HepG2 (cell line): ENCODE data around the gene PROX1. TPM values are rescaled to one million over a fixed set of nuclear protein-coding genes. Genes with fewer than 3 reads are reported as not detected.

Experiments used
- ATAC-seq: fragments of 200-7000 bp; cut with Tn5 transposase; 3 replicates; pipeline ENCODE4 v1.9.1; 2020; ENCODE audit warnings: mild to moderate bottlenecking, moderate library complexity
- BruUV-seq: library from RNA; stranded (reverse); fragments of 400-500 nt; replicated peaks from 2 replicates; lab custom pipeline; 2021; lab: Mats Ljungman, UMichigan
- CTCF ChIA-PET: fragments of 300-600 bp; formaldehyde crosslinking; extraction: SDS; loops from one replicate; lab custom pipeline; 2021; ENCODE audit warnings: low total read pairs, inconsistent platforms, low intra/inter-chr PET ratio; lab: Yijun Ruan, JAX
- POLR2A ChIA-PET: fragments of 350-600 bp; sonication (Branson Sonifier 250); formaldehyde crosslinking; loops from one replicate; lab custom pipeline; 2020; ENCODE audit warnings: antibody characterized with exemption, inconsistent platforms; lab: Yijun Ruan, JAX
- DNase-seq: peaks from one replicate; pipeline ENCODE4 v3.0.0-alpha.2; 2015; ENCODE audit warnings: low spot score
- FAIRE-seq: peaks from 3 replicates; lab custom pipeline; 2011; peaks lifted over from hg19 to GRCh38; lab: Jason Lieb, UNC
- H2AFZ ChIP-seq: one replicate; pipeline ENCODE4 v1.6.1; 2011; ENCODE audit warnings: low read length, inconsistent platforms
- H3K27ac ChIP-seq: fragments of 300-600 bp; 3 replicates; pipeline ENCODE4 v1.8.0; 2011; ENCODE audit warnings: mixed run types, mild to moderate bottlenecking, mixed read lengths, low read length, inconsistent platforms; ENCODE audit not compliant: insufficient read depth; ENCODE audit errors: extremely low read length
- H3K27me3 ChIP-seq, 2 experiments: fragments of 200-600 bp in 1 of 2; 2 replicates in 1 of 2; 3 replicates in 1 of 2; pipeline versions ENCODE4 v1.6.0 to v1.8.0; 2011; ENCODE audit warnings: low read length in 2 of 2, mild to moderate bottlenecking in 2 of 2, moderate library complexity in 2 of 2, inconsistent platforms in 1 of 2; ENCODE audit not compliant: insufficient read depth in 2 of 2, control insufficient read depth in 1 of 2
- H3K36me3 ChIP-seq, 2 experiments: fragments of 200-600 bp in 1 of 2; replicated peaks in 1 of 2; 2 replicates in 1 of 2; 3 replicates in 1 of 2; pipeline versions ENCODE4 v1.5.1 to v1.8.0; 2011; ENCODE audit warnings: low read length in 2 of 2, inconsistent platforms in 1 of 2; ENCODE audit not compliant: insufficient read depth in 2 of 2, control insufficient read depth in 1 of 2
- H3K4me1 ChIP-seq: 2 replicates; pipeline ENCODE4 v1.5.1; 2012; ENCODE audit warnings: low read length, inconsistent platforms; ENCODE audit not compliant: insufficient read depth
- H3K4me2 ChIP-seq: 2 replicates; pipeline ENCODE4 v1.6.0; 2011; ENCODE audit warnings: low read depth, low read length, inconsistent platforms
- H3K4me3 ChIP-seq, 3 experiments: fragments of 200-600 bp in 1 of 3; sonication (generic), shearing (Covaris generic) in 1 of 3; replicated peaks in 1 of 3; 2 replicates each; pipeline ENCODE4 v1.5.1; 2011 to 2016; ENCODE audit warnings: low read length in 3 of 3, inconsistent platforms in 2 of 3, low read depth in 2 of 3, mild to moderate bottlenecking in 2 of 3, control low read depth in 1 of 3, mixed read lengths in 1 of 3; ENCODE audit not compliant: insufficient read depth in 1 of 3
- H3K79me2 ChIP-seq: one replicate; pipeline ENCODE4 v1.6.1; 2011; ENCODE audit warnings: low read length, inconsistent platforms; ENCODE audit not compliant: insufficient read depth
- H3K9ac ChIP-seq: 2 replicates; pipeline ENCODE4 v1.6.0; 2011; ENCODE audit warnings: mild to moderate bottlenecking, low read depth, low read length, inconsistent platforms; ENCODE audit not compliant: insufficient read depth
- H3K9me3 ChIP-seq: 2 replicates; pipeline ENCODE4 v1.5.1; 2012; ENCODE audit warnings: mild to moderate bottlenecking, low read length
- H4K20me1 ChIP-seq: 2 replicates; pipeline ENCODE4 v1.6.0; 2011; ENCODE audit warnings: inconsistent platforms, mild to moderate bottlenecking, low read length, moderate library complexity; ENCODE audit not compliant: insufficient read depth
- GPBP1L1 ChIP-seq: sonication (generic); formaldehyde crosslinking; IDR thresholded peaks from 2 replicates; pipeline ENCODE4 v1.5.0; 2020; ENCODE audit warnings: mild to moderate bottlenecking, missing genetic modification reagents
- MTERF4 ChIP-seq: sonication (generic); formaldehyde crosslinking; IDR thresholded peaks from 2 replicates; pipeline ENCODE4 v1.8.0; 2023; ENCODE audit warnings: mild to moderate bottlenecking, missing genetic modification reagents
- TIGD3 ChIP-seq: sonication (generic); formaldehyde crosslinking; IDR thresholded peaks from 2 replicates; pipeline ENCODE4 v1.5.1; 2020; ENCODE audit warnings: mild to moderate bottlenecking, missing genetic modification reagents, borderline replicate concordance
- ZNF263 ChIP-seq: sonication (generic); formaldehyde crosslinking; IDR thresholded peaks from 2 replicates; pipeline ENCODE4 v1.4.0; 2020; ENCODE audit warnings: missing genetic modification reagents
- ZNF431 ChIP-seq: sonication (generic); formaldehyde crosslinking; IDR thresholded peaks from 2 replicates; pipeline ENCODE4 v1.9.0; 2022; ENCODE audit warnings: missing genetic modification reagents, low read depth, mild to moderate bottlenecking, borderline replicate concordance
- ZNF556 ChIP-seq: sonication (generic); formaldehyde crosslinking; IDR thresholded peaks from 2 replicates; pipeline ENCODE4 v1.4.0; 2020; ENCODE audit warnings: mild to moderate bottlenecking, missing genetic modification reagents, borderline replicate concordance
- ZNF577 ChIP-seq: sonication (generic); formaldehyde crosslinking; IDR thresholded peaks from 2 replicates; pipeline ENCODE4 v1.4.0; 2020; ENCODE audit warnings: mild to moderate bottlenecking, low read depth, missing genetic modification reagents, borderline replicate concordance
- ZNF724P ChIP-seq: sonication (generic); formaldehyde crosslinking; IDR thresholded peaks from 2 replicates; pipeline ENCODE4 v1.8.0; 2022; ENCODE audit warnings: missing genetic modification reagents, borderline replicate concordance
- WGBS: methylation state at CpG from one replicate; pipeline ENCODE4 v1.1.6; 2017; ENCODE audit warnings: low lambda C conversion rate; 5-methylcytosine and 5-hydroxymethylcytosine counted together
- in situ Hi-C: cut with HindIII; loops from 2 replicates; pipeline ENCODE4 v1.10.0; 2017; ENCODE audit warnings: low pct_unique_long_range_greater_than_20kb; ENCODE audit not compliant: extremely low pct_ligation_motif_present
- intact Hi-C: fragments of 100-400 bp; cut with micrococcal nuclease; formaldehyde crosslinking; loops from one replicate; pipeline ENCODE4 v1.10.0; 2022; ENCODE audit not compliant: unreplicated experiment
- polyA plus RNA-seq, 8 experiments: library from polyadenylated mRNA; depleted of rRNA in 3 of 8; stranded (reverse) in 7 of 8; unstranded in 1 of 8; fragments of >200 nt; fragmentation: Illumina TruSeq in 4 of 8; extraction: Trizol in 4 of 8; gene quantifications; 2 replicates each; pipeline versions ENCODE4 v1.2.1 to v1.2.3, GENCODE V29; 2011 to 2016; ENCODE audit warnings: low read depth in 4 of 8, missing spikeins in 1 of 8, mixed read lengths in 1 of 8; ENCODE audit not compliant: insufficient read depth in 1 of 8
- total RNA-seq, 5 experiments: library from RNA; depleted of rRNA; stranded (reverse); fragments of >200 nt; fragmentation: Illumina TruSeq; extraction: Trizol; gene quantifications; 2 replicates each; pipeline ENCODE4 v1.2.3, GENCODE V29; 2016; ENCODE audit warnings: low read depth in 1 of 5

PROX1 gene
- total and polyA plus RNA-seq, 2 of the 13 experiments (the other 11 are each of a cell fraction or from before 2014, with no cell fraction given), result 12.3 to 30.2 TPM

GRCh38 chr1:213953806-213954205 lies 34.0 kb upstream of the PROX1 start:
- Histone ChIP-seq H3K27ac (no peak overlapping the region), H4K20me1 (no peaks in the 10 kb centered on the region), H3K4me3 (no peak overlapping the region), H2AFZ (no peak overlapping the region)
- CTCF ChIA-PET, result no interaction called here
- DNase-seq (no peak), ATAC-seq (no peak)
- no peak for TF ChIP-seq MTERF4 (CRISPR knock-in tag)
- TF ChIP-seq TIGD3, result no peak
- TF ChIP-seq ZNF724P (CRISPR knock-in tag), result no peak
- TF ChIP-seq ZNF577 (CRISPR knock-in tag), result no peak
- TF ChIP-seq ZNF556 (CRISPR knock-in tag), result no peak
- TF ChIP-seq GPBP1L1 (CRISPR knock-in tag), result no peak
- no peak for TF ChIP-seq ZNF263
- TF ChIP-seq ZNF431 (CRISPR knock-in tag), result no peak
- TF ChIP-seq, all 625 proteins: peak for 0
- Histone ChIP-seq H3K27me3 (no peaks in the 10 kb centered on the region), H3K4me2 (no peak overlapping the region), H3K9me3 (no peaks in the 10 kb centered on the region), H3K36me3 (no peaks in the 10 kb centered on the region), H3K79me2 (no peaks in the 10 kb centered on the region), H3K4me1 (peaks cover 81% of the 10 kb centered on the region), H3K9ac (no peak overlapping the region)
- intact Hi-C loops, result no loop called here
- in situ Hi-C loops, result no loop called here
- POLR2A ChIA-PET, result interaction anchor here (1.1 kb wide), 1 partner anchor 34 kb away, joined by 3 read pairs; the partner anchor contains the start of gene PROX1
- FAIRE-seq, result no peak
- no TSS peak for BruUV-seq
- 95% methylated on average over 8 of the region's 8 CpGs for whole genome bisulfite sequencing
